B cell (primary cell): Measurements from ENCODE around the gene EXOSC9. TPM values are rescaled to one million over a fixed set of nuclear protein-coding genes. Genes with fewer than 3 reads are reported as not detected.

Source experiments
- ATAC-seq: fragments of 200-7000 bp; cut with Tn5 transposase; one replicate; pipeline ENCODE4 v1.10.0; 2021; ENCODE audit warnings: low read depth, mild to moderate bottlenecking, moderate number of reproducible peaks, moderate library complexity
- CTCF ChIA-PET: fragments of 350-600 bp; sonication (Branson Sonifier 250); formaldehyde crosslinking; loops from one replicate; lab custom pipeline; 2021; ENCODE audit warnings: antibody characterized with exemption, inconsistent platforms; lab: Charles Lee
- POLR2A ChIA-PET: fragments of 350-600 bp; sonication (Branson Sonifier 250); formaldehyde crosslinking; loops from one replicate; lab custom pipeline; 2021; ENCODE audit warnings: antibody characterized with exemption; lab: Charles Lee
- DNase-seq: peaks from one replicate; pipeline ENCODE4 v3.0.0; 2013
- H2AFZ ChIP-seq: 2 replicates; pipeline ENCODE4 v1.6.1; 2012; ENCODE audit warnings: mild to moderate bottlenecking, low read depth, low read length; ENCODE audit not compliant: insufficient read depth, poor library complexity, severe bottlenecking
- H3K27ac ChIP-seq, 2 donors: 1 replicate in 1 of 2; 2 replicates in 1 of 2; pipeline ENCODE4 v1.5.1; 2012 to 2013; ENCODE audit warnings: low read length in 2 of 2, mild to moderate bottlenecking in 2 of 2, moderate library complexity in 1 of 2
- H3K27me3 ChIP-seq, 4 experiments: fragments of 200-600 bp in 1 of 4; sonication (generic) in 1 of 4; replicated peaks in 1 of 4; 1 replicate in 2 of 4; 2 replicates in 2 of 4; pipeline versions ENCODE4 v1.6.1 to v1.7.0; 2013 to 2016; ENCODE audit warnings: low read length in 3 of 4, mild to moderate bottlenecking in 2 of 4, mixed read lengths in 1 of 4, moderate library complexity in 1 of 4; ENCODE audit not compliant: insufficient read depth in 4 of 4, control insufficient read depth in 3 of 4; ENCODE audit errors: control extremely low read depth in 1 of 4
- H3K36me3 ChIP-seq, 2 experiments: replicated peaks in 1 of 2; 1 replicate in 1 of 2; 2 replicates in 1 of 2; pipeline versions ENCODE4 v1.6.1 to v1.7.1; 2013; ENCODE audit warnings: low read length in 1 of 2; ENCODE audit not compliant: insufficient read depth in 2 of 2, control insufficient read depth in 1 of 2; ENCODE audit errors: control extremely low read depth in 1 of 2, extremely low read depth in 1 of 2
- H3K4me1 ChIP-seq, 2 donors: fragments of 200-600 bp in 1 of 2; sonication (generic) in 1 of 2; 1 replicate in 1 of 2; 2 replicates in 1 of 2; pipeline versions ENCODE4 v1.5.1 to v1.6.1; 2013 to 2017; ENCODE audit warnings: low read length in 2 of 2; ENCODE audit not compliant: control insufficient read depth in 2 of 2, insufficient read depth in 2 of 2
- H3K4me2 ChIP-seq: replicated peaks from 2 replicates; pipeline ENCODE3; 2012; ENCODE audit warnings: mild to moderate bottlenecking, low read depth, low read length; ENCODE audit not compliant: poor library complexity, severe bottlenecking
- H3K4me3 ChIP-seq, 5 experiments: fragments of 200-600 bp in 1 of 5; sonication (generic) in 1 of 5; 1 replicate in 3 of 5; 2 replicates in 2 of 5; pipeline versions ENCODE4 v1.5.1 to v1.7.0; 2011 to 2016; ENCODE audit warnings: low read length in 4 of 5, mild to moderate bottlenecking in 4 of 5, low read depth in 2 of 5, control low read depth in 1 of 5, moderate library complexity in 1 of 5; ENCODE audit not compliant: insufficient read depth in 1 of 5; ENCODE audit errors: control extremely low read depth in 1 of 5, extremely low read depth in 1 of 5
- H3K79me2 ChIP-seq: fragments of 200-600 bp; sonication (generic); one replicate; pipeline ENCODE4 v1.6.0; 2016; ENCODE audit warnings: low read length; ENCODE audit not compliant: control insufficient read depth, insufficient read depth
- H3K9ac ChIP-seq: fragments of 200-600 bp; sonication (generic); 2 replicates; pipeline ENCODE4 v1.6.1; 2017; ENCODE audit warnings: mild to moderate bottlenecking, low read length, moderate library complexity
- H3K9me3 ChIP-seq, 3 donors: one replicate each; pipeline versions ENCODE4 v1.6.1 to v1.7.1; 2013; ENCODE audit warnings: low read length in 2 of 3; ENCODE audit not compliant: control insufficient read depth in 2 of 3, insufficient read depth in 1 of 3; ENCODE audit errors: control extremely low read depth in 1 of 3
- H4K20me1 ChIP-seq: 2 replicates; pipeline ENCODE4 v1.6.0; 2012; ENCODE audit warnings: mild to moderate bottlenecking, low read length; ENCODE audit not compliant: insufficient read depth, control insufficient read depth, poor library complexity, severe bottlenecking
- H3K27ac Mint-ChIP-seq: one replicate; pipeline ENCODE4 v1.8.0; 2021; ENCODE audit warnings: mixed read lengths
- H3K27me3 Mint-ChIP-seq: one replicate; pipeline ENCODE4 v1.8.0; 2021; ENCODE audit warnings: mixed read lengths
- H3K4me1 Mint-ChIP-seq: one replicate; pipeline ENCODE4 v1.8.0; 2021; ENCODE audit warnings: mixed read lengths
- H3K4me3 Mint-ChIP-seq: one replicate; pipeline ENCODE4 v1.8.0; 2021; ENCODE audit warnings: mixed read lengths
- H3K9me3 Mint-ChIP-seq: one replicate; pipeline ENCODE4 v1.8.0; 2022; ENCODE audit warnings: mixed read lengths; ENCODE audit not compliant: insufficient read depth
- EZH2 ChIP-seq: IDR thresholded peaks from 2 replicates; pipeline ENCODE4 v1.6.1; 2012; ENCODE audit warnings: borderline replicate concordance, low read depth, mild to moderate bottlenecking, moderate library complexity, low read length; ENCODE audit not compliant: insufficient read depth, poor library complexity, severe bottlenecking
- WGBS: methylation state at CpG from one replicate; pipeline ENCODE4 v1.1.5; 2013; ENCODE audit warnings: missing lambda C conversion rate; ENCODE audit not compliant: insufficient coverage; 5-methylcytosine and 5-hydroxymethylcytosine counted together
- intact Hi-C: fragments of 100-400 bp; cut with micrococcal nuclease; formaldehyde crosslinking; loops from one replicate; pipeline ENCODE4 v1.10.0; 2022
- polyA plus RNA-seq: library from polyadenylated mRNA; depleted of rRNA; stranded (reverse); fragments of >200 nt; gene quantifications from 2 replicates; pipeline ENCODE4 v1.2.3, GENCODE V29; 2012
- total RNA-seq, 2 donors: library from RNA; stranded (reverse); fragments of 120-200 nt in 1 of 2; gene quantifications; 1 replicate in 1 of 2; 2 replicates in 1 of 2; pipeline versions ENCODE4 v1.2.3 to v1.2.4, GENCODE V29; 2013 to 2022
- TF ChIP-seq, protein P1 (sequence below): fragments of 200-600 bp; IDR thresholded peaks from one replicate; pipeline ENCODE4 v1.8.0; 2022; ENCODE audit warnings: antibody characterized with exemption, mild to moderate bottlenecking

EXOSC9 gene
- total and polyA plus RNA-seq, 2 donors (not counting 1 experiment from before 2014, with no cell fraction given): 27.5 to 35.5 TPM

DNA sequence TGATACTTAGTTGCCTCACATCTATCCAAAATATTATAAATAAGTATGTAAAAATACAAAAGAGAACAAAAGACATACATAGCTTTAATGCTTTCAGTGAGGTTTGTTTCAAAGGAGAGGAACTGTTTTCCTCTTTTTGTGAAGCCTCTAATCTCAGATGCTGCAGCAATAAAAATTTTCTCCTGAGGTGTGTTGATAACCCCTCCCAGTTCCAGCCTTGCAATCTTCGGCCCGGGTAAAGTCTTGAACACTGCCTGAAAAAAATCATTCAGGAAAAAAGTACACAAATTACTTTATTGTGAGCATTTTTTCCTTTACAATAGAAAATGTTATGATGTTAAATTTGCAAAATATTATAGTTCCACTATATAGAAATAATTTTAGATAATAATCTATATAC is 60.3 kb downstream of the EXOSC9 start:
- WGBS: no CpG with 5 or more reads among the region's 2 CpGs
- Histone ChIP-seq H3K27ac (no peak overlapping the region), H3K4me3 (no peak overlapping the region), H3K36me3 (peaks cover 0 to 11% of the 10 kb centered on the region in 2 experiments), H3K27me3 (no peaks in the 10 kb centered on the region), H2AFZ (no peak overlapping the region), H3K4me2 (no peak overlapping the region), H3K9me3 (no peaks in the 10 kb centered on the region), H3K79me2 (no peaks in the 10 kb centered on the region), H3K4me1 (no peaks in the 10 kb centered on the region), H4K20me1 (no peaks in the 10 kb centered on the region), H3K9ac (no peak overlapping the region)
- Mint-ChIP-seq H3K4me1 (no peaks in the 10 kb centered on the region), H3K27me3 (no peaks in the 10 kb centered on the region), H3K4me3 (no peak overlapping the region), H3K27ac (no peak overlapping the region), H3K9me3 (no peaks in the 10 kb centered on the region)
- intact Hi-C loops: no loop called here
- TF ChIP-seq, protein P1, sequence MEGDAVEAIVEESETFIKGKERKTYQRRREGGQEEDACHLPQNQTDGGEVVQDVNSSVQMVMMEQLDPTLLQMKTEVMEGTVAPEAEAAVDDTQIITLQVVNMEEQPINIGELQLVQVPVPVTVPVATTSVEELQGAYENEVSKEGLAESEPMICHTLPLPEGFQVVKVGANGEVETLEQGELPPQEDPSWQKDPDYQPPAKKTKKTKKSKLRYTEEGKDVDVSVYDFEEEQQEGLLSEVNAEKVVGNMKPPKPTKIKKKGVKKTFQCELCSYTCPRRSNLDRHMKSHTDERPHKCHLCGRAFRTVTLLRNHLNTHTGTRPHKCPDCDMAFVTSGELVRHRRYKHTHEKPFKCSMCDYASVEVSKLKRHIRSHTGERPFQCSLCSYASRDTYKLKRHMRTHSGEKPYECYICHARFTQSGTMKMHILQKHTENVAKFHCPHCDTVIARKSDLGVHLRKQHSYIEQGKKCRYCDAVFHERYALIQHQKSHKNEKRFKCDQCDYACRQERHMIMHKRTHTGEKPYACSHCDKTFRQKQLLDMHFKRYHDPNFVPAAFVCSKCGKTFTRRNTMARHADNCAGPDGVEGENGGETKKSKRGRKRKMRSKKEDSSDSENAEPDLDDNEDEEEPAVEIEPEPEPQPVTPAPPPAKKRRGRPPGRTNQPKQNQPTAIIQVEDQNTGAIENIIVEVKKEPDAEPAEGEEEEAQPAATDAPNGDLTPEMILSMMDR: no peak
- TF ChIP-seq EZH2: no peak
- no peak for DNase-seq
- POLR2A ChIA-PET: no interaction called here
- no peak for ATAC-seq
- CTCF ChIA-PET: no interaction called here

- ATAC-seq (no peak), DNase-seq (no peak)
- WGBS: 97% methylated on average over 7 of the region's 7 CpGs
- Histone ChIP-seq H3K79me2 (no peaks in the 10 kb centered on the region), H2AFZ (no peak overlapping the region), H4K20me1 (no peaks in the 10 kb centered on the region), H3K36me3 (peaks cover 0 to 11% of the 10 kb centered on the region in 2 experiments), H3K27ac (no peak overlapping the region), H3K9ac (no peak overlapping the region), H3K4me3 (no peak overlapping the region), H3K4me2 (no peak overlapping the region), H3K27me3 (no peaks in the 10 kb centered on the region), H3K4me1 (no peaks in the 10 kb centered on the region), H3K9me3 (no peaks in the 10 kb centered on the region)
- intact Hi-C loops: no loop called here
- Mint-ChIP-seq H3K27me3 (no peaks in the 10 kb centered on the region), H3K4me3 (no peak overlapping the region), H3K27ac (no peak overlapping the region), H3K9me3 (no peaks in the 10 kb centered on the region), H3K4me1 (peaks cover under 1% of the 10 kb centered on the region)
- ChIA-PET CTCF (interaction anchor here (0.9 kb wide), 1 partner anchor 39 kb away, joined by 3 read pairs; no protein-coding TSS in a partner anchor), POLR2A (no interaction called here)
- TF ChIP-seq EZH2: no peak
- TF ChIP-seq, protein P1: no peak
Measured at GRCh38 chr4:121863799-121864198, 62.7 kb downstream of the EXOSC9 start.

Other genes starting within 250 kb of the EXOSC9 start
- 66.5 and 67.8 TPM in 2 replicates for gene ANXA5, start 104.3 kb upstream of the EXOSC9 start, total RNA-seq
- 42.4 and 55.1 TPM in 2 replicates for gene ANXA5, start 104.3 kb upstream of the EXOSC9 start, polyA plus RNA-seq
- not detected in 2 replicates for gene SMIM43, start 36.2 kb upstream of the EXOSC9 start, total RNA-seq
- gene SMIM43, start 36.2 kb upstream of the EXOSC9 start, polyA plus RNA-seq: not detected in 2 replicates
- 0.94 and 1.8 TPM in 2 replicates for gene CCNA2, start 22.6 kb downstream of the EXOSC9 start, total RNA-seq
- 0.42 and 0.84 TPM in 2 replicates for gene CCNA2, start 22.6 kb downstream of the EXOSC9 start, polyA plus RNA-seq
- gene BBS7, start 69.2 kb downstream of the EXOSC9 start, total RNA-seq: 9.1 and 11.9 TPM in 2 replicates
- 4.0 and 4.3 TPM in 2 replicates for gene BBS7, start 69.2 kb downstream of the EXOSC9 start, polyA plus RNA-seq
- not detected in 2 replicates for gene TRPC3, start 150.7 kb downstream of the EXOSC9 start, total RNA-seq
- not detected in 2 replicates for gene TRPC3, start 150.7 kb downstream of the EXOSC9 start, polyA plus RNA-seq